ENCODE data around the gene AMOTL1. TPM values are rescaled to one million over a fixed set of nuclear protein-coding genes. Genes with fewer than 3 reads are reported as not detected.

Gene AMOTL1
- polyA plus RNA-seq, 2 donors = 11.3 to 15.4 TPM

DNA sequence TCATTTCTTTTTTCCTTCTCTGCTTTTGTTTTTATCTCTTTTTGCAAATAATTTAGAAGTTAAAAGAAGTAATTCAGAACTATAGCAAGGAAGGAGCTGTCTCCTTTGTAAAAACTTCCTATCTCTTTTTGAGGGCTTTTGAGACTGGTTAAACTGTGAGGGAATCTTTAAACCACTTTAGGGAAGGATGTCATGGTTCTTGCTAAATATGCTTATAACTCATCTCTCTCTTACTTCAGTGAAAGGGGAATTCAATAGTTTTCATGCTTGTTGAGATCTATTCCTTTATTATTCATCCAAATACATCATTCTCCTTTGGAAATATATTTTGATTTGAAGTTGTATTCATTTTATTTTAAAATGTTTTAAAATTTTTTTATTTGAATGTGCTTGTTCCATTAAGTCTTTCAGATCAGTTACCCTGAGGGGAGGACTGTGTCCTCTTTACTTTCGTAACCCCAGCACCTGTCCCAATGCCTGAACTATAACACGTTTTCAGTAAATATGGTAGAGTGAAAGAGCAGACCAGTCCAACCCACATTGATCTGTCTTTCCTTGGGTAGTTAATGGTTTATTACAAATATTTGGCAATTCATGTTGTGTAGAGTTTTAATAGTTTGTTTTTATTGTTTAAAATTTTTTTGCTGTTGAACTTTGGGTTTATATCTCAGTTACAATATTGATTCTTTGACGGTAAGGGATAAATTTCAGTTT is 27.5 kb downstream of the AMOTL1 start:
- Histone ChIP-seq H3K4me1 (ENCODE audit: control insufficient read depth in 2 of 2, insufficient read depth in 2 of 2, low read length in 1 of 2) (peaks cover 6 to 8% of the 10 kb centered on the region in 2 donors), H3K9me3 (ENCODE audit: control insufficient read depth in 2 of 2, insufficient read depth in 1 of 2, low read depth in 1 of 2, low read length in 1 of 2) (no peaks in the 10 kb centered on the region), H3K36me3 (ENCODE audit: control insufficient read depth in 2 of 2, insufficient read depth in 2 of 2, low read length in 1 of 2) (peaks cover 0 to 9% of the 10 kb centered on the region in 2 donors), H3K4me3 (ENCODE audit: low read depth in 1 of 2, low read length in 2 of 2) (no peak overlapping the region), H3K27me3 (ENCODE audit: control insufficient read depth in 1 of 2, insufficient read depth in 2 of 2, low read length in 2 of 2) (no peaks in the 10 kb centered on the region), H3K27ac (ENCODE audit: low read depth in 2 of 2, low read length in 1 of 2) (no peak overlapping the region)
- WGBS, 2 donors = 73 to 88% methylated on average over 3 of the region's 3 CpGs

DNA sequence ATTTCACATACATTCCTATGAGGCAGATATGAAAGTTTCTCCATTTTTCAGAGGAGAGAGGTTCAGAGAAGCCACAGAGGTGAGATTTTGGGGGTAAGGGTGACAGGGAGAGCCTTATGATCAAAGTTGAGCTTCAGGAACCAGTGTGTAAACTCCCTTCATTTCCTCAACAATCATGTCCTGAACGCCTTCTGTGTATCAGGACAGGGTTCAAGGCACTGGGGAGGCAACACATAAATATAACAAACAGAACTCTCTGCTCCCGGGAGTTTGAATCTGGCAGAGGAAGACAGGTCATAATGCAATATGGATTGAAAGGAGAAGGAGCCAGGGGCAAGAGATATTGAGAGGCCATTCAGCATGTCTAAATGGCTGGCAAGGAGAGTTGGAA is 28.0 kb downstream of the AMOTL1 start:
- H3K27me3 ChIP-seq (ENCODE audit: control insufficient read depth in 1 of 2, insufficient read depth in 2 of 2, low read length in 2 of 2) = no peaks in the 10 kb centered on the region
- no peaks in the 10 kb centered on the region for H3K9me3 ChIP-seq (ENCODE audit: control insufficient read depth in 2 of 2, insufficient read depth in 1 of 2, low read depth in 1 of 2, low read length in 1 of 2)
- H3K27ac ChIP-seq (ENCODE audit: low read depth in 2 of 2, low read length in 1 of 2) = peak overlapping the region in 1 of 2 donors; percentile 18
- H3K4me3 ChIP-seq (ENCODE audit: low read depth in 1 of 2, low read length in 2 of 2) = no peak overlapping the region
- 79 to 85% methylated on average over 2 of the region's 2 CpGs for WGBS, 2 donors
- peaks cover 6 to 7% of the 10 kb centered on the region in 2 donors for H3K4me1 ChIP-seq (ENCODE audit: control insufficient read depth in 2 of 2, insufficient read depth in 2 of 2, low read length in 1 of 2)
- H3K36me3 ChIP-seq (ENCODE audit: control insufficient read depth in 2 of 2, insufficient read depth in 2 of 2, low read length in 1 of 2) = peaks cover 0 to 14% of the 10 kb centered on the region in 2 donors

DNA sequence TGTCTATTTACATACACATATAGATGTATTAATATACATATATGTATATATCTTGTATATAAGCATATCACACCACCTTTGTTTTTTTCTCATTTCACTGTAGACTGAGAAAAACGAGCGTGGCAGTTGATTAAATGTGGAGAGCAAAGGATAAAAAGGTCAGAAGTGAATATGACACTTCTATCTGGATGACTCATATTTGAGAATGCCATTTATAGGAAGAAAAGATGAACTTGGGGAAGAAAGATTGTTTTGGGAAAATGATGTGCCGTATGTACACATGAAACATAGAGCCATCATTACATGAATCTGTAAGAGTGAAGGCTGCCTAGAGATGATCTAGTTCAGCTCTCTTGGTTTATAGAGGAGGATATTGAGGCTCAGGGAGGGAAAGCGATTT is 28.7 kb downstream of the AMOTL1 start:
- Histone ChIP-seq H3K4me3 (ENCODE audit: low read depth in 1 of 2, low read length in 2 of 2) (no peak overlapping the region), H3K27me3 (ENCODE audit: control insufficient read depth in 1 of 2, insufficient read depth in 2 of 2, low read length in 2 of 2) (no peaks in the 10 kb centered on the region), H3K36me3 (ENCODE audit: control insufficient read depth in 2 of 2, insufficient read depth in 2 of 2, low read length in 1 of 2) (peaks cover 0 to 17% of the 10 kb centered on the region in 2 donors), H3K9me3 (ENCODE audit: control insufficient read depth in 2 of 2, insufficient read depth in 1 of 2, low read depth in 1 of 2, low read length in 1 of 2) (no peaks in the 10 kb centered on the region), H3K27ac (ENCODE audit: low read depth in 2 of 2, low read length in 1 of 2) (no peak overlapping the region), H3K4me1 (ENCODE audit: control insufficient read depth in 2 of 2, insufficient read depth in 2 of 2, low read length in 1 of 2) (peaks cover 6 to 7% of the 10 kb centered on the region in 2 donors)
- 71 to 76% methylated on average over 4 of the region's 4 CpGs for WGBS, 2 donors

DNA sequence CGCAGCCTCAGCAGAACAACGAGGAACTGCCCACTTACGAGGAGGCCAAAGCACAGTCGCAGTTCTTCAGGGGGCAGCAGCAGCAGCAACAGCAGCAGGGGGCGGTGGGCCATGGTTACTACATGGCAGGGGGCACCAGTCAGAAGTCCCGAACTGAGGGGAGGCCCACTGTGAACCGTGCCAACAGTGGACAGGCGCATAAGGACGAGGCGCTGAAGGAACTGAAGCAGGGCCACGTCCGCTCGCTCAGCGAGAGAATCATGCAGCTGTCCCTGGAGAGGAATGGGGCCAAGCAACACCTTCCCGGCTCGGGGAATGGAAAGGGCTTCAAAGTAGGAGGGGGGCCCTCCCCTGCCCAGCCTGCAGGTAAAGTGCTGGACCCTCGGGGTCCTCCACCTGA is 31.6 kb downstream of the AMOTL1 start:
- no peaks in the 10 kb centered on the region for H3K9me3 ChIP-seq (ENCODE audit: control insufficient read depth in 2 of 2, insufficient read depth in 1 of 2, low read depth in 1 of 2, low read length in 1 of 2)
- peak overlapping the region in 1 of 2 donors; percentile 26 for H3K27ac ChIP-seq (ENCODE audit: low read depth in 2 of 2, low read length in 1 of 2)
- no peaks in the 10 kb centered on the region for H3K27me3 ChIP-seq (ENCODE audit: control insufficient read depth in 1 of 2, insufficient read depth in 2 of 2, low read length in 2 of 2)
- peaks cover 2 to 21% of the 10 kb centered on the region in 2 donors for H3K36me3 ChIP-seq (ENCODE audit: control insufficient read depth in 2 of 2, insufficient read depth in 2 of 2, low read length in 1 of 2)
- WGBS, 2 donors = 86 to 90% methylated on average over 17 of the region's 17 CpGs
- no peak overlapping the region for H3K4me3 ChIP-seq (ENCODE audit: low read depth in 1 of 2, low read length in 2 of 2)
- H3K4me1 ChIP-seq (ENCODE audit: control insufficient read depth in 2 of 2, insufficient read depth in 2 of 2, low read length in 1 of 2) = peaks cover 2 to 4% of the 10 kb centered on the region in 2 donors

DNA sequence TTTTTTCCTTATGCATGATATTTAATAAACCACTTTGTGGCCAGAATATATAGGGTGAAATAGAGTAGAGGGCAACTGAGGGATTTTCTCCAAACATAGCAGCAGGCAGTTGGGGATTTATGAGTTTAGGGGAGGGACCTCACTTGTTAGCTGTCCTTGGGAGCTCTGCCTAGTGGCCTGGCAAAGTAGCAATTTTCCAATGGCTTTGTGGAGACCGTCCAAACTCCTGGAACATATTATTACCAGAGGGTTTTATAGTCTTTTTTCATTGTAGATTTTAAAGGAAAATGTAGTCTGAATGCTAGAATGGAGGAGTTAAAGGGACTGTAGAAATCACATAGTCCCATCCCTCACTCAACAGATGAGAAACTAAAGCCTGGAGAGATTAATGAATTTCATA is 32.3 kb downstream of the AMOTL1 start:
- Histone ChIP-seq H3K4me1 (ENCODE audit: control insufficient read depth in 2 of 2, insufficient read depth in 2 of 2, low read length in 1 of 2) (peaks cover 2 to 4% of the 10 kb centered on the region in 2 donors), H3K27me3 (ENCODE audit: control insufficient read depth in 1 of 2, insufficient read depth in 2 of 2, low read length in 2 of 2) (no peaks in the 10 kb centered on the region), H3K36me3 (ENCODE audit: control insufficient read depth in 2 of 2, insufficient read depth in 2 of 2, low read length in 1 of 2) (peaks cover 2 to 21% of the 10 kb centered on the region in 2 donors), H3K9me3 (ENCODE audit: control insufficient read depth in 2 of 2, insufficient read depth in 1 of 2, low read depth in 1 of 2, low read length in 1 of 2) (no peaks in the 10 kb centered on the region), H3K27ac (ENCODE audit: low read depth in 2 of 2, low read length in 1 of 2) (no peak overlapping the region), H3K4me3 (ENCODE audit: low read depth in 1 of 2, low read length in 2 of 2) (no peak overlapping the region)
- WGBS, 2 donors = 26 to 38% methylated on average over 1 of the region's 1 CpG

DNA sequence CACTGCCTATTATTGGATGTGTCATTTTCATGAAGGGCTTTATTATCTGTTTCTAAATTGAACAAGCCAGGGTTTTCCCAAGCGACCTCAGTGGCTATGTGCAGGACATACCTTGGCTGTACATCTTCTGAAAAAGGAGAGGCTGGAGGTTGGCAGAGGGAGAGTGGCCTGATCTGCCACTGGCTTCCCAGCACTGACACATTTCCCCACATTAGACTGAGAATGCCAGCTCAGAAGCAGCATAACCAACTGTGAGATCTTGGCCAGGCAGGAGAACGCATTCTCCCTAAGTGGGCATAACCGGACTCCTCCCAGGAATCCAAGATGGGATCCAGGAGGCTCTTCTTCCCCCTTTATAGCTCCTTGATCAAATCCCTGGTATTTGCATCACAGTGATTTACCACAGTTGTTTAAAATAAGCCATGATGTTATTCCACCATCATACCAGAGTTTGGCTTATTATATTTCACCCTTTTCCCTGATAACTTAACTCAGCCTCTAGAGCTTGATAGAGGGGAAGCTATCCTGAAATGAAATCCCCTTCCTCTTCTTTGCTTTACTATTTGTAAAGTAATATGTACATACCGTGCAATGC is 33.8 kb downstream of the AMOTL1 start:
- H3K36me3 ChIP-seq (ENCODE audit: control insufficient read depth in 2 of 2, insufficient read depth in 2 of 2, low read length in 1 of 2) = peaks cover 6 to 21% of the 10 kb centered on the region in 2 donors
- no peak overlapping the region for H3K4me3 ChIP-seq (ENCODE audit: low read depth in 1 of 2, low read length in 2 of 2)
- no peaks in the 10 kb centered on the region for H3K9me3 ChIP-seq (ENCODE audit: control insufficient read depth in 2 of 2, insufficient read depth in 1 of 2, low read depth in 1 of 2, low read length in 1 of 2)
- peak overlapping the region in 1 of 2 donors; percentile 24 for H3K27ac ChIP-seq (ENCODE audit: low read depth in 2 of 2, low read length in 1 of 2)
- H3K27me3 ChIP-seq (ENCODE audit: control insufficient read depth in 1 of 2, insufficient read depth in 2 of 2, low read length in 2 of 2) = no peaks in the 10 kb centered on the region
- peaks cover 2 to 4% of the 10 kb centered on the region in 2 donors for H3K4me1 ChIP-seq (ENCODE audit: control insufficient read depth in 2 of 2, insufficient read depth in 2 of 2, low read length in 1 of 2)
- WGBS, 2 donors = 79 to 83% methylated on average over 4 of the region's 4 CpGs

DNA sequence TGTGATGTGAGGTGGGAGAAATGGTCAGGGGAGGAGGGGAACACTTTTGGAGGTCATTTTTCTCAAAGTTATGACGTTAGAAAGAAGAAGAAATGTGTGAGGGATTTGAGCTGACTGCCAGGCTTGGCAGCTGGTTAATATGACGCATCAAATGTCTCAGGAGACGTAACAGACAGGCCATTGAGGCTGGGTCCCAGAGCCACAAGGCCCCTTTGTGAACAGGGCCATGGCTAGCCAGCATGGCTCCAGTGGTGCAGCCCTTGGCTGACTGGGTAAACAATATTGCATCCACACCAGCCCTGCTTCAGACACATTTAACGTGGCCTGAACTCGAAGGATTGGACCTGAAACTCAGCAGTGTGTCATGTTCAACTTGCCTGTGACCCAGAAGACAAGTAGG is 34.3 kb downstream of the AMOTL1 start:
- Histone ChIP-seq H3K36me3 (ENCODE audit: control insufficient read depth in 2 of 2, insufficient read depth in 2 of 2, low read length in 1 of 2) (peaks cover 6 to 21% of the 10 kb centered on the region in 2 donors), H3K27me3 (ENCODE audit: control insufficient read depth in 1 of 2, insufficient read depth in 2 of 2, low read length in 2 of 2) (no peaks in the 10 kb centered on the region), H3K4me3 (ENCODE audit: low read depth in 1 of 2, low read length in 2 of 2) (no peak overlapping the region), H3K27ac (ENCODE audit: low read depth in 2 of 2, low read length in 1 of 2) (no peak overlapping the region), H3K4me1 (ENCODE audit: control insufficient read depth in 2 of 2, insufficient read depth in 2 of 2, low read length in 1 of 2) (peaks cover 2 to 4% of the 10 kb centered on the region in 2 donors), H3K9me3 (ENCODE audit: control insufficient read depth in 2 of 2, insufficient read depth in 1 of 2, low read depth in 1 of 2, low read length in 1 of 2) (no peaks in the 10 kb centered on the region)
- WGBS, 2 donors = 83 to 87% methylated on average over 5 of the region's 5 CpGs

DNA sequence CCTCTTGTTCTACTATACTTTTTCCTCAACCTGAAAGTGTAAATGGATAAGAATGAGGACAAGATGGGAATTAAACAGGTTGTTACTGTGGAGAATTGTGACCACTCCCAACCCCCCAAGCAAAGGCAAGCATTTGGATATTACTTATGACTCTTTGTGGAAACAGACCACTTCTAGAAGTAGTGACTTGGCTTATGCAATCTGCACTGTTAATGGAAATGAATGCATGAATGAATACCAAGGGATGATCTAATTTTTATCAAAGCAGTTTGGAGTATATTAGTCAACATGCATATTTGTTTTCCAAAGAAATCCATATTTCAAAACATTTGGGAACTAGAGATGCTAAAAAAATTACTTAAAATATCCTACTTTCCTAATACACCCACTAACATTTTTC is 35.3 kb downstream of the AMOTL1 start:
- Histone ChIP-seq H3K4me3 (ENCODE audit: low read depth in 1 of 2, low read length in 2 of 2) (no peak overlapping the region), H3K9me3 (ENCODE audit: control insufficient read depth in 2 of 2, insufficient read depth in 1 of 2, low read depth in 1 of 2, low read length in 1 of 2) (no peaks in the 10 kb centered on the region), H3K36me3 (ENCODE audit: control insufficient read depth in 2 of 2, insufficient read depth in 2 of 2, low read length in 1 of 2) (peaks cover 6 to 21% of the 10 kb centered on the region in 2 donors), H3K4me1 (ENCODE audit: control insufficient read depth in 2 of 2, insufficient read depth in 2 of 2, low read length in 1 of 2) (peaks cover 2 to 4% of the 10 kb centered on the region in 2 donors), H3K27me3 (ENCODE audit: control insufficient read depth in 1 of 2, insufficient read depth in 2 of 2, low read length in 2 of 2) (no peaks in the 10 kb centered on the region), H3K27ac (ENCODE audit: low read depth in 2 of 2, low read length in 1 of 2) (no peak overlapping the region)

DNA sequence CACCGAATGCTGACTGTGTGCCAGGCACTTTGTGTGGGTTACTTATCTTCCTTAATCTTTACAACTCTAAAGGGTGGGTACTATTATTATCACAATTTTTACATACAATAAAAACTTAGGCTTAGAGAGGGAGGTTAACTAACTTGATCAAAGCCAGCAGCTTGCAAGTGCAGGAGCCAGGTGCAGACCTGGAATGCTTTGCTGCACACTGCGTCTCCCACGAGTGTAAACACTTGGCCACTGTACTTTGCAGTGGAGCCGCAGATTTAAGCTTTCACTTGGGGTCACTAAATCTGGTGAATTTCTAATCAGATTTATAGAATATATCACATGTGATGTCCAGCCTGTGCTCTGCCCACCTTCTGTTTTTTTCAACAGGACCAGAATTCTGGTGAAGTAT is 36.7 kb downstream of the AMOTL1 start:
- Histone ChIP-seq H3K4me3 (ENCODE audit: low read depth in 1 of 2, low read length in 2 of 2) (no peak overlapping the region), H3K27ac (ENCODE audit: low read depth in 2 of 2, low read length in 1 of 2) (no peak overlapping the region), H3K36me3 (ENCODE audit: control insufficient read depth in 2 of 2, insufficient read depth in 2 of 2, low read length in 1 of 2) (peaks cover 6 to 14% of the 10 kb centered on the region in 2 donors), H3K27me3 (ENCODE audit: control insufficient read depth in 1 of 2, insufficient read depth in 2 of 2, low read length in 2 of 2) (no peaks in the 10 kb centered on the region), H3K4me1 (ENCODE audit: control insufficient read depth in 2 of 2, insufficient read depth in 2 of 2, low read length in 1 of 2) (no peaks in the 10 kb centered on the region), H3K9me3 (ENCODE audit: control insufficient read depth in 2 of 2, insufficient read depth in 1 of 2, low read depth in 1 of 2, low read length in 1 of 2) (no peaks in the 10 kb centered on the region)
- 65 to 75% methylated on average over 4 of the region's 4 CpGs for WGBS, 2 donors

DNA sequence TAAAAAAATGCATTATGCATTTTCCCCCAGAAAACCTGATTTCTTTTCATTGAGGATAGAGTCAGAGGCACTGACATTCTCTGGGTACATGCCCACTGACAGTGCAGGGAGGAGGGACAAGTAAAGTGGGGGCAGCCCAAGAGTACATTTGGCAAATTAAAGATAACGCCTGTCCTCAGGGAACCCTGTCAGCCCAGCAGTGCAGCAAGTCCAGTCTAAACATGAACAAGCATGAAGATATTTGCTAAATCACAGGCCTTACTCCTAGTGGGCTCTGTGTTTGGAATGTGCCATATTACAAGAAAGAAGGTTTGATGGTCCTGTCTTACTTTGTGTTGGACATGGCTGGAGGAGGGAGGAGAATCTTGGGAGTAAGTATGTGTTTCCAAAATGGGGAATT is 37.9 kb downstream of the AMOTL1 start:
- Histone ChIP-seq H3K36me3 (ENCODE audit: control insufficient read depth in 2 of 2, insufficient read depth in 2 of 2, low read length in 1 of 2) (peaks cover 6 to 8% of the 10 kb centered on the region in 2 donors), H3K27me3 (ENCODE audit: control insufficient read depth in 1 of 2, insufficient read depth in 2 of 2, low read length in 2 of 2) (no peaks in the 10 kb centered on the region), H3K27ac (ENCODE audit: low read depth in 2 of 2, low read length in 1 of 2) (peak overlapping the region in 1 of 2 donors; percentile 1), H3K4me1 (ENCODE audit: control insufficient read depth in 2 of 2, insufficient read depth in 2 of 2, low read length in 1 of 2) (no peaks in the 10 kb centered on the region), H3K9me3 (ENCODE audit: control insufficient read depth in 2 of 2, insufficient read depth in 1 of 2, low read depth in 1 of 2, low read length in 1 of 2) (no peaks in the 10 kb centered on the region), H3K4me3 (ENCODE audit: low read depth in 1 of 2, low read length in 2 of 2) (no peak overlapping the region)
- 30 to 42% methylated on average over 1 of the region's 1 CpG for WGBS, 2 donors
